ENCODE results near the gene SGCE.

- TF ChIP-seq OSR1 (CRISPR knock-in tag; IDR thresholded peaks at IDR 0.05) (no peak), POU6F1 (CRISPR knock-in tag; IDR thresholded peaks at IDR 0.05; ENCODE audit: borderline replicate concordance, low read depth) (no peak), TOX (CRISPR knock-in tag; IDR thresholded peaks at IDR 0.05; ENCODE audit: borderline replicate concordance) (no peak), RARB (CRISPR knock-in tag; IDR thresholded peaks at IDR 0.05) (no peak), ZNF8 (CRISPR knock-in tag; IDR thresholded peaks at IDR 0.05) (no peak), ESRRG (CRISPR knock-in tag; IDR thresholded peaks at IDR 0.05) (no peak), GLIS3 (CRISPR knock-in tag; IDR thresholded peaks at IDR 0.05) (no peak), TSHZ2 (CRISPR knock-in tag; IDR thresholded peaks at IDR 0.05) (no peak), CREB5 (CRISPR knock-in tag; IDR thresholded peaks at IDR 0.05; ENCODE audit: low read depth) (no peak), PATZ1 (CRISPR knock-in tag; IDR thresholded peaks at IDR 0.05; ENCODE audit: borderline replicate concordance) (no peak), ZFP30 (CRISPR knock-in tag; IDR thresholded peaks at IDR 0.05) (no peak), ARNTL (CRISPR knock-in tag; IDR thresholded peaks at IDR 0.05; ENCODE audit: borderline replicate concordance, low read depth) (no peak)
Observed at GRCh38 chr7:94600267-94600666, 55.7 kb downstream of the SGCE start.
